K562 (cell line): ENCODE data around the gene BNIP1. TPM values are rescaled to one million over a fixed set of nuclear protein-coding genes. Genes with fewer than 3 reads are reported as not detected.
A peak's percentile ranks its signal among the peaks of the same experiment; 100 is the strongest.

Experiments
- HNRNPH1 ChIP-seq: fragments of 200-400 bp; formaldehyde crosslinking; optimal IDR thresholded peaks from 2 replicates; pipeline ENCODE3; 2017; ENCODE audit warnings: low read depth, mild to moderate bottlenecking, low read length, moderate library complexity
- KLF16 ChIP-seq: IDR thresholded peaks from 2 replicates; pipeline ENCODE4 v1.6.1; 2016; ENCODE audit warnings: antibody characterized with exemption
- MTA3 ChIP-seq: fragments of 450-650 bp; formaldehyde crosslinking; IDR thresholded peaks from 2 replicates; pipeline ENCODE4 v1.6.1; 2017; ENCODE audit warnings: mild to moderate bottlenecking, borderline replicate concordance
- SAP30 ChIP-seq: fragments of 200-600 bp; sonication (generic); IDR thresholded peaks from 2 replicates; pipeline ENCODE4 v1.6.1; 2012; ENCODE audit warnings: borderline replicate concordance, low read depth, mild to moderate bottlenecking, moderate library complexity, low read length, control low read depth, inconsistent platforms; ENCODE audit not compliant: insufficient read depth, poor library complexity, severe bottlenecking
- SNIP1 ChIP-seq: fragments of 450-650 bp; IDR thresholded peaks from 2 replicates; pipeline ENCODE4 v1.7.1; 2017; ENCODE audit warnings: low read depth, mild to moderate bottlenecking
- SREBF2 ChIP-seq: sonication (generic); formaldehyde crosslinking; IDR thresholded peaks from 2 replicates; pipeline ENCODE4 v1.4.0; 2020; ENCODE audit warnings: mild to moderate bottlenecking, missing genetic modification reagents
- SRSF9 ChIP-seq: fragments of 200-400 bp; formaldehyde crosslinking; IDR thresholded peaks from 2 replicates; pipeline ENCODE4 v1.6.1; 2017; ENCODE audit warnings: low read depth, low read length, borderline replicate concordance
- XRCC3 ChIP-seq: fragments of 450-650 bp; IDR thresholded peaks from 2 replicates; pipeline ENCODE4 v1.6.1; 2017; ENCODE audit warnings: mild to moderate bottlenecking, moderate library complexity
- ZFP1 ChIP-seq: fragments of 450-650 bp; formaldehyde crosslinking; IDR thresholded peaks from 2 replicates; pipeline ENCODE4 v1.4.0; 2020; ENCODE audit warnings: mild to moderate bottlenecking, mixed read lengths
- ZZZ3 ChIP-seq: fragments of 450-650 bp; IDR thresholded peaks from 2 replicates; pipeline ENCODE4 v1.6.1; 2016; ENCODE audit warnings: antibody characterized with exemption, mild to moderate bottlenecking, moderate library complexity
- polyA plus RNA-seq, 8 experiments: library from polyadenylated mRNA; depleted of rRNA in 4 of 8; stranded (reverse) in 5 of 8; unstranded in 3 of 8; fragments of >200 nt; fragmentation: Nextera tagmentation in 2 of 8; fragmentation: Illumina TruSeq in 1 of 8; extraction: Ambion mirVana in 2 of 8; extraction: Trizol in 1 of 8; gene quantifications; 2 replicates each; pipeline versions ENCODE4 v1.2.1 to v1.2.3, GENCODE V29; 2011 to 2014; ENCODE audit warnings: inconsistent platforms in 1 of 8, missing spikeins in 1 of 8
- total RNA-seq, 7 experiments: library from RNA; depleted of rRNA in 6 of 7; stranded (reverse); fragments of >200 nt in 6 of 7; fragmentation: Illumina TruSeq in 2 of 7; extraction: Trizol in 2 of 7; gene quantifications; 2 replicates each; pipeline versions ENCODE4 v1.2.1 to v1.2.3, GENCODE V29; 2011 to 2021; ENCODE audit warnings: low replicate concordance in 1 of 7
- TF ChIP-seq, protein P1 (sequence below), 2 experiments: fragments of 450-650 bp in 1 of 2; sonication (generic) in 1 of 2; formaldehyde crosslinking in 1 of 2; IDR thresholded peaks; 2 replicates each; pipeline versions ENCODE4 v1.7.1 to v1.9.0; 2016 to 2022; ENCODE audit warnings: inconsistent platforms in 1 of 2, mild to moderate bottlenecking in 1 of 2, missing genetic modification reagents in 1 of 2
- TF ChIP-seq, protein P2 (sequence below), 2 experiments: IDR thresholded peaks; 2 replicates each; pipeline ENCODE4 v1.6.1; 2012; ENCODE audit warnings: improper control_type of control experiment in 2 of 2, low read depth in 2 of 2, low read length in 2 of 2, borderline replicate concordance in 1 of 2
- TF ChIP-seq, protein P3 (sequence below), 2 experiments: fragments of 250-450 bp in 1 of 2; fragments of 450-650 bp in 1 of 2; sonication (Bioruptor Pico) in 1 of 2; IDR thresholded peaks; 2 replicates each; pipeline versions ENCODE4 v1.6.1 to v1.8.0; 2016 to 2021; ENCODE audit warnings: mild to moderate bottlenecking in 2 of 2, moderate library complexity in 2 of 2, missing compliant biosample characterization in 1 of 2, missing genetic modification characterization in 1 of 2

Gene BNIP1
- total and polyA plus RNA-seq, 9 of the 15 experiments (the other 6 are each of a cell fraction or from before 2014, with no cell fraction given): 18.8 to 65.0 (median 26.2) TPM

DNA sequence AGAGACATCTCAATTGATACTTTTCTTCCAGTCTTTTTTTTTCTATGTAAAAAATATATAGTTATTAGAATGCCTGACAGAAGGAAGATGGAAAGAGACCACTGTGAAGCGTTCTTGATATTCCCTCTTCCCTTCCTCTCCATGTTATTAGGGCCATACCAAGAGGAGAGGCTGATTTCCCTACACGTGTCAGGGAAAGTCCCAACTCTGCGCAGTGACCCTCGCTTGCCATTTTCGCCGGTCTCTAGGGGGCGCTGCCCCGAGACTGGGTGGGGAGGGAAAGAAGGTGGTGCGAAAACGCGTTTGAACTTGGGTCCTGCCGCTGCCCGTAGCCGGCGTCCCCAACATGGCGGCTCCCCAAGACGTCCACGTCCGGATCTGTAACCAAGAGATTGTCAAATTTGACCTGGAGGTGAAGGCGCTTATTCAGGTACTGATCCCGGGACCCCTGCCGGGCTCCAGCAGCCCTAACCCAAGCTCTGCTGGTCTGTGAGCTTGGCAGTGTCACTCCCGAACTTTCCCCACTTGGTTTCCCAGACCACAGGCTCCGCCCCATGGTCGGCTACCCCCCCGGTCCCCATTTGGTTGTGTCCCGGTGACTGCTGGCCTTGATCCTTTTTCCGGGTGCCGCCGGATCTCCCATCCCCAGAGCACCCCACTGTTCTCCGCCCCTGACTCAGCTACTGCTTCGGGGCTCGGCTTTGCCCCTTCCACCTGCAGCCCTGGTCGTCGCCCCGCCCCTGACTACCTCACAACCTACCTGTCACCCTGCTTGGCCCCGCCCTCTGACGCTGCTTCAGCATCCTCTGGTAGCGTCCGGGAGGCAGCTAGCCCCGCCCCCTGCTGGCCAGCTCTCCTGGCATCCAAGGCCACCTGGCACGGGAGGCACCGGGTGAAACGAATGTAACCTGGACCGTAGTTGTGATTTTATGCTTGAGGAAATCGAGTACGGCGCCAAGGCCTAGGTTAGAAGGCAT is at the start of gene BNIP1 (continued):
- TF ChIP-seq, protein P1, sequence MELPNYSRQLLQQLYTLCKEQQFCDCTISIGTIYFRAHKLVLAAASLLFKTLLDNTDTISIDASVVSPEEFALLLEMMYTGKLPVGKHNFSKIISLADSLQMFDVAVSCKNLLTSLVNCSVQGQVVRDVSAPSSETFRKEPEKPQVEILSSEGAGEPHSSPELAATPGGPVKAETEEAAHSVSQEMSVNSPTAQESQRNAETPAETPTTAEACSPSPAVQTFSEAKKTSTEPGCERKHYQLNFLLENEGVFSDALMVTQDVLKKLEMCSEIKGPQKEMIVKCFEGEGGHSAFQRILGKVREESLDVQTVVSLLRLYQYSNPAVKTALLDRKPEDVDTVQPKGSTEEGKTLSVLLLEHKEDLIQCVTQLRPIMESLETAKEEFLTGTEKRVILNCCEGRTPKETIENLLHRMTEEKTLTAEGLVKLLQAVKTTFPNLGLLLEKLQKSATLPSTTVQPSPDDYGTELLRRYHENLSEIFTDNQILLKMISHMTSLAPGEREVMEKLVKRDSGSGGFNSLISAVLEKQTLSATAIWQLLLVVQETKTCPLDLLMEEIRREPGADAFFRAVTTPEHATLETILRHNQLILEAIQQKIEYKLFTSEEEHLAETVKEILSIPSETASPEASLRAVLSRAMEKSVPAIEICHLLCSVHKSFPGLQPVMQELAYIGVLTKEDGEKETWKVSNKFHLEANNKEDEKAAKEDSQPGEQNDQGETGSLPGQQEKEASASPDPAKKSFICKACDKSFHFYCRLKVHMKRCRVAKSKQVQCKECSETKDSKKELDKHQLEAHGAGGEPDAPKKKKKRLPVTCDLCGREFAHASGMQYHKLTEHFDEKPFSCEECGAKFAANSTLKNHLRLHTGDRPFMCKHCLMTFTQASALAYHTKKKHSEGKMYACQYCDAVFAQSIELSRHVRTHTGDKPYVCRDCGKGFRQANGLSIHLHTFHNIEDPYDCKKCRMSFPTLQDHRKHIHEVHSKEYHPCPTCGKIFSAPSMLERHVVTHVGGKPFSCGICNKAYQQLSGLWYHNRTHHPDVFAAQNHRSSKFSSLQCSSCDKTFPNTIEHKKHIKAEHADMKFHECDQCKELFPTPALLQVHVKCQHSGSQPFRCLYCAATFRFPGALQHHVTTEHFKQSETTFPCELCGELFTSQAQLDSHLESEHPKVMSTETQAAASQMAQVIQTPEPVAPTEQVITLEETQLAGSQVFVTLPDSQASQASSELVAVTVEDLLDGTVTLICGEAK (IDR thresholded peaks at IDR 0.05): 0 out of 2 replicates have a peak, but pooled peaks have one; percentile 25
- TF ChIP-seq, protein P1 (CRISPR knock-in tag; IDR thresholded peaks at IDR 0.05): no peak
- TF ChIP-seq ZZZ3 (no peak; the same call in 1 of the 2 replicates), MTA3 (peak; percentile 100), SNIP1 (no peak), HNRNPH1 (no peak), ZFP1 (CRISPR knock-in tag) (no peak), SAP30 (peak; percentile 82), XRCC3 (no peak), SREBF2 (CRISPR knock-in tag) (no peak), SRSF9 (no peak), KLF16 (peak; percentile 97)
- TF ChIP-seq, protein P2, sequence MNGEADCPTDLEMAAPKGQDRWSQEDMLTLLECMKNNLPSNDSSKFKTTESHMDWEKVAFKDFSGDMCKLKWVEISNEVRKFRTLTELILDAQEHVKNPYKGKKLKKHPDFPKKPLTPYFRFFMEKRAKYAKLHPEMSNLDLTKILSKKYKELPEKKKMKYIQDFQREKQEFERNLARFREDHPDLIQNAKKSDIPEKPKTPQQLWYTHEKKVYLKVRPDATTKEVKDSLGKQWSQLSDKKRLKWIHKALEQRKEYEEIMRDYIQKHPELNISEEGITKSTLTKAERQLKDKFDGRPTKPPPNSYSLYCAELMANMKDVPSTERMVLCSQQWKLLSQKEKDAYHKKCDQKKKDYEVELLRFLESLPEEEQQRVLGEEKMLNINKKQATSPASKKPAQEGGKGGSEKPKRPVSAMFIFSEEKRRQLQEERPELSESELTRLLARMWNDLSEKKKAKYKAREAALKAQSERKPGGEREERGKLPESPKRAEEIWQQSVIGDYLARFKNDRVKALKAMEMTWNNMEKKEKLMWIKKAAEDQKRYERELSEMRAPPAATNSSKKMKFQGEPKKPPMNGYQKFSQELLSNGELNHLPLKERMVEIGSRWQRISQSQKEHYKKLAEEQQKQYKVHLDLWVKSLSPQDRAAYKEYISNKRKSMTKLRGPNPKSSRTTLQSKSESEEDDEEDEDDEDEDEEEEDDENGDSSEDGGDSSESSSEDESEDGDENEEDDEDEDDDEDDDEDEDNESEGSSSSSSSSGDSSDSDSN (IDR thresholded peaks at IDR 0.05; ENCODE audit: borderline replicate concordance in 1 of 2, low read depth in 2 of 2, low read length in 2 of 2): 0 out of 4 replicates have a peak, but pooled peaks of 1 of the 2 experiments have one; percentile 38
- TF ChIP-seq, protein P3, sequence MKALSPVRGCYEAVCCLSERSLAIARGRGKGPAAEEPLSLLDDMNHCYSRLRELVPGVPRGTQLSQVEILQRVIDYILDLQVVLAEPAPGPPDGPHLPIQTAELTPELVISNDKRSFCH (CRISPR knock-in tag; IDR thresholded peaks at IDR 0.05): no peak
- TF ChIP-seq, protein P3 (tag; IDR thresholded peaks at IDR 0.05): peak; percentile 67; the same call in 1 of the 2 replicates
